ENCODE data around the gene PTPMT1.

DNA sequence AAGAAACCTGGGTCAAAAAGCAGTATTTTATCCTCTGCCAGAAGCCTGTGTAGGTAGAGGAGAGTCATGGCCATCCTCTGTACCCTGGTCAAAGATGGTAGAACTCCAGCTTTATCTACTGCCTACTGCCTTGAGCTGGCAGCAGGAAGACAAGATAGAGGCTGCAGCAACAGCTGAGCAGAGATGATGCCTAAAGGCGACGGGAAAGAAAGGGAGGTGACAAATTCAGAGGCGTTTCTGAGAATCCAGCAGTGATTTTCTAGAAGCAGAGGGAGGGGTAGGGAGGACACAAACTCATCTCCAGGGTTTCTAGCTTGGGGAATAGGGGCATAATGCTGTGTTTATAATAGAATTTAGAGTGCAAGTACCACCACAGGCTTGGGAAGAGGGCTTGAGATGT is 44.3 kb downstream of the PTPMT1 start:
- TF ChIP-seq, protein P1, sequence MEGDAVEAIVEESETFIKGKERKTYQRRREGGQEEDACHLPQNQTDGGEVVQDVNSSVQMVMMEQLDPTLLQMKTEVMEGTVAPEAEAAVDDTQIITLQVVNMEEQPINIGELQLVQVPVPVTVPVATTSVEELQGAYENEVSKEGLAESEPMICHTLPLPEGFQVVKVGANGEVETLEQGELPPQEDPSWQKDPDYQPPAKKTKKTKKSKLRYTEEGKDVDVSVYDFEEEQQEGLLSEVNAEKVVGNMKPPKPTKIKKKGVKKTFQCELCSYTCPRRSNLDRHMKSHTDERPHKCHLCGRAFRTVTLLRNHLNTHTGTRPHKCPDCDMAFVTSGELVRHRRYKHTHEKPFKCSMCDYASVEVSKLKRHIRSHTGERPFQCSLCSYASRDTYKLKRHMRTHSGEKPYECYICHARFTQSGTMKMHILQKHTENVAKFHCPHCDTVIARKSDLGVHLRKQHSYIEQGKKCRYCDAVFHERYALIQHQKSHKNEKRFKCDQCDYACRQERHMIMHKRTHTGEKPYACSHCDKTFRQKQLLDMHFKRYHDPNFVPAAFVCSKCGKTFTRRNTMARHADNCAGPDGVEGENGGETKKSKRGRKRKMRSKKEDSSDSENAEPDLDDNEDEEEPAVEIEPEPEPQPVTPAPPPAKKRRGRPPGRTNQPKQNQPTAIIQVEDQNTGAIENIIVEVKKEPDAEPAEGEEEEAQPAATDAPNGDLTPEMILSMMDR (IDR thresholded peaks at IDR 0.05), result no peak
- TF ChIP-seq POLR2A (IDR thresholded peaks at IDR 0.05) (no peak), POLR2AphosphoS5 (IDR thresholded peaks at IDR 0.05) (no peak)
